ENCODE measurements around the gene CDK5RAP1. TPM values are rescaled to one million over a fixed set of nuclear protein-coding genes. Genes with fewer than 3 reads are reported as not detected.

The CDK5RAP1 gene
- polyA plus RNA-seq, 3 donors = 28.9 to 37.9 (median 37.1) TPM

GRCh38 chr20:33309631-33310030 is 91.7 kb downstream of the CDK5RAP1 start:
- no peak for DNase-seq (ENCODE audit: low read depth in 3 of 3, low spot score in 2 of 3)

Other genes starting within 250 kb of the CDK5RAP1 start
- gene BPIFA2, start 233.4 kb downstream of the CDK5RAP1 start, polyA plus RNA-seq (ENCODE audit: insufficient read length in 3 of 3) = under 1 TPM in 1 of 3 donors, not detected in 2; 0.17 TPM
- gene BPIFA3, start 184.2 kb downstream of the CDK5RAP1 start, polyA plus RNA-seq (ENCODE audit: insufficient read length in 3 of 3) = not detected
- not detected for gene BPIFA1, start 165.5 kb downstream of the CDK5RAP1 start, polyA plus RNA-seq (ENCODE audit: insufficient read length in 3 of 3)
- gene BPIFB1, start 118.3 kb downstream of the CDK5RAP1 start, polyA plus RNA-seq (ENCODE audit: insufficient read length in 3 of 3) = not detected
- gene SNTA1, start 42.2 kb upstream of the CDK5RAP1 start, polyA plus RNA-seq (ENCODE audit: insufficient read length in 3 of 3) = 1 to 10 TPM; 9.1 to 9.8 (median 9.6) TPM
- gene CBFA2T2, start 88.6 kb upstream of the CDK5RAP1 start, polyA plus RNA-seq (ENCODE audit: insufficient read length in 3 of 3) = 10 to 100 TPM; 24.4 to 27.0 (median 26.1) TPM

All from right renal cortex interstitium (tissue), 3 donors.